Effector memory CD4-positive, alpha-beta T cell (primary cell): ENCODE results near the gene ASXL1.
"Not testable (repeated sequence)": the region's sequence is repeated elsewhere in the genome, so short reads cannot be mapped to it uniquely, and the experiment has no call there.

ENCODE experiments used
- DNase-seq, 3 donors: peaks; one replicate each; pipeline ENCODE4 v3.0.0-alpha.2; 2020
- H3K27ac ChIP-seq: 2 replicates; pipeline ENCODE4 v1.7.0; 2013; ENCODE audit warnings: mild to moderate bottlenecking, low read length, moderate library complexity; ENCODE audit not compliant: insufficient read depth, poor library complexity, severe bottlenecking
- H3K27me3 ChIP-seq: replicated peaks from 2 replicates; pipeline ENCODE4 v1.7.0; 2013; ENCODE audit warnings: mild to moderate bottlenecking, low read length; ENCODE audit not compliant: insufficient read depth, control insufficient read depth, poor library complexity, severe bottlenecking
- H3K36me3 ChIP-seq: 2 replicates; pipeline ENCODE4 v1.7.0; 2013; ENCODE audit warnings: mild to moderate bottlenecking, low read length, moderate library complexity; ENCODE audit not compliant: control insufficient read depth, insufficient read depth
- H3K4me1 ChIP-seq: 2 replicates; pipeline ENCODE4 v1.7.0; 2013; ENCODE audit warnings: low read length, mild to moderate bottlenecking; ENCODE audit not compliant: control insufficient read depth, insufficient read depth, poor library complexity, severe bottlenecking
- H3K4me3 ChIP-seq: 2 replicates; pipeline ENCODE4 v1.7.0; 2013; ENCODE audit warnings: low read length, low read depth, mild to moderate bottlenecking; ENCODE audit not compliant: insufficient read depth, poor library complexity, severe bottlenecking
- H3K9me3 ChIP-seq: 2 replicates; pipeline ENCODE4 v1.7.0; 2013; ENCODE audit warnings: mild to moderate bottlenecking, low read length, moderate library complexity; ENCODE audit not compliant: control insufficient read depth

ASXL1 gene

GRCh38 chr20:32353848-32354496 lies 4.2 kb upstream of the ASXL1 start:
- Histone ChIP-seq H3K4me1 (peaks cover 6% of the 10 kb centered on the region), H3K36me3 (no peaks in the 10 kb centered on the region), H3K27ac (no peak overlapping the region), H3K4me3 (no peak overlapping the region), H3K9me3 (no peaks in the 10 kb centered on the region), H3K27me3 (no peaks in the 10 kb centered on the region)
- DNase-seq: no peak

- Histone ChIP-seq H3K9me3 (no peaks in the 10 kb centered on the region), H3K27me3 (no peaks in the 10 kb centered on the region), H3K4me3 (no peak overlapping the region), H3K4me1 (peaks cover 6% of the 10 kb centered on the region), H3K27ac (no peak overlapping the region), H3K36me3 (no peaks in the 10 kb centered on the region)
- DNase-seq: no peak
Observed at GRCh38 chr20:32354592-32355416, 3.3 kb upstream of the ASXL1 start.

- Histone ChIP-seq H3K27ac (no peak overlapping the region), H3K4me3 (no peak overlapping the region), H3K27me3 (no peaks in the 10 kb centered on the region), H3K4me1 (peaks cover 6% of the 10 kb centered on the region), H3K36me3 (no peaks in the 10 kb centered on the region), H3K9me3 (no peaks in the 10 kb centered on the region)
- no peak for DNase-seq
Observed at GRCh38 chr20:32355417-32355841, 2.7 kb upstream of the ASXL1 start.

- H3K27me3 ChIP-seq, H3K27ac ChIP-seq, H3K9me3 ChIP-seq, H3K4me3 ChIP-seq, DNase-seq, H3K36me3 ChIP-seq: not testable (repeated sequence)
- H3K4me1 ChIP-seq: peaks cover 12% of the 10 kb centered on the region
Observed at GRCh38 chr20:32355907-32356621, 2.1 kb upstream of the ASXL1 start.

GRCh38 chr20:32356622-32357374 lies 1.3 kb upstream of the ASXL1 start:
- H3K4me3 ChIP-seq: no peak overlapping the region
- no peaks in the 10 kb centered on the region for H3K27me3 ChIP-seq
- H3K9me3 ChIP-seq: no peaks in the 10 kb centered on the region
- no peaks in the 10 kb centered on the region for H3K36me3 ChIP-seq
- no peak for DNase-seq
- peaks cover 15% of the 10 kb centered on the region for H3K4me1 ChIP-seq
- H3K27ac ChIP-seq: no peak overlapping the region

- H3K27ac ChIP-seq: peak overlapping the region; percentile 97
- H3K36me3 ChIP-seq: no peaks in the 10 kb centered on the region
- H3K27me3 ChIP-seq: no peaks in the 10 kb centered on the region
- H3K9me3 ChIP-seq: no peaks in the 10 kb centered on the region
- DNase-seq: no peak
- H3K4me1 ChIP-seq: peaks cover 15% of the 10 kb centered on the region
- peak overlapping the region; percentile 85 for H3K4me3 ChIP-seq
Observed at GRCh38 chr20:32357375-32357868, 709 bp upstream of the ASXL1 start.

GRCh38 chr20:32358632-32358882 lies 426 bp downstream of the ASXL1 start:
- DNase-seq: no peak
- Histone ChIP-seq H3K4me3 (peak overlapping the region; percentile 82), H3K9me3 (no peaks in the 10 kb centered on the region), H3K4me1 (peaks cover 16% of the 10 kb centered on the region), H3K36me3 (no peaks in the 10 kb centered on the region), H3K27ac (peak overlapping the region; percentile 97), H3K27me3 (no peaks in the 10 kb centered on the region)

GRCh38 chr20:32358883-32359632 lies 927 bp downstream of the ASXL1 start:
- peak overlapping the region; percentile 82 for H3K4me3 ChIP-seq
- peak; percentile 55 to 67 (median 64) for DNase-seq
- no peaks in the 10 kb centered on the region for H3K27me3 ChIP-seq
- peak overlapping the region; percentile 81 for H3K27ac ChIP-seq
- no peaks in the 10 kb centered on the region for H3K9me3 ChIP-seq
- peaks cover 21% of the 10 kb centered on the region for H3K4me1 ChIP-seq
- H3K36me3 ChIP-seq: no peaks in the 10 kb centered on the region

- Histone ChIP-seq H3K36me3 (no peaks in the 10 kb centered on the region), H3K4me1 (peaks cover 24% of the 10 kb centered on the region), H3K27me3 (no peaks in the 10 kb centered on the region), H3K27ac (peak overlapping the region; percentile 81), H3K9me3 (no peaks in the 10 kb centered on the region), H3K4me3 (peak overlapping the region; percentile 82)
- no peak for DNase-seq
Observed at GRCh38 chr20:32359633-32360332, 1.7 kb downstream of the ASXL1 start.
